ENCODE results near the gene KCNAB2.
A peak's percentile ranks its signal among the peaks of the same experiment; 100 is the strongest.

Gene KCNAB2

GRCh38 chr1:6025269-6026094 is 20.2 kb upstream of the KCNAB2 start:
- Histone ChIP-seq H3K27ac (ENCODE audit: low read length) (no peak overlapping the region), H3K4me1 (ENCODE audit: insufficient read depth, low read length) (peaks cover 2% of the 10 kb centered on the region; the same call in 1 of the 2 replicates), H3K4me3 (ENCODE audit: low read length) (no peak overlapping the region)

GRCh38 chr1:6026095-6026809 is 19.4 kb upstream of the KCNAB2 start:
- Histone ChIP-seq H3K9me3 (ENCODE audit: insufficient read depth, low read depth, low read length) (no peaks in the 10 kb centered on the region), H3K4me1 (ENCODE audit: insufficient read depth, low read length) (peaks cover 2% of the 10 kb centered on the region; the same call in 1 of the 2 replicates), H3K27ac (ENCODE audit: low read length) (no peak overlapping the region), H3K9ac (ENCODE audit: low read depth, low read length) (no peak overlapping the region), H3K27me3 (ENCODE audit: insufficient read depth, low read length) (peaks cover 6% of the 10 kb centered on the region; the same call in 1 of the 2 replicates), H3K36me3 (ENCODE audit: insufficient read depth, low read depth, low read length) (no peaks in the 10 kb centered on the region), H3K4me3 (ENCODE audit: low read length) (no peak overlapping the region)

More at GRCh38 chr1:6025269-6026094, 20.2 kb upstream of the KCNAB2 start:
- Histone ChIP-seq H3K27me3 (ENCODE audit: insufficient read depth, low read length) (peaks cover 6% of the 10 kb centered on the region; the same call in 1 of the 2 replicates), H3K9me3 (ENCODE audit: insufficient read depth, low read depth, low read length) (no peaks in the 10 kb centered on the region), H3K36me3 (ENCODE audit: insufficient read depth, low read depth, low read length) (no peaks in the 10 kb centered on the region), H3K9ac (ENCODE audit: low read depth, low read length) (no peak overlapping the region)

GRCh38 chr1:6027591-6027990 is 18.1 kb upstream of the KCNAB2 start:
- Histone ChIP-seq H3K4me1 (ENCODE audit: insufficient read depth, low read length) (peaks cover 2% of the 10 kb centered on the region; the same call in 1 of the 2 replicates), H3K36me3 (ENCODE audit: insufficient read depth, low read depth, low read length) (no peaks in the 10 kb centered on the region), H3K4me3 (ENCODE audit: low read length) (no peak overlapping the region), H3K9ac (ENCODE audit: low read depth, low read length) (no peak overlapping the region), H3K27me3 (ENCODE audit: insufficient read depth, low read length) (peaks cover 10% of the 10 kb centered on the region), H3K27ac (ENCODE audit: low read length) (no peak overlapping the region), H3K9me3 (ENCODE audit: insufficient read depth, low read depth, low read length) (no peaks in the 10 kb centered on the region)

- Histone ChIP-seq H3K9ac (ENCODE audit: low read depth, low read length) (no peak overlapping the region), H3K4me1 (ENCODE audit: insufficient read depth, low read length) (peaks cover 2% of the 10 kb centered on the region; the same call in 1 of the 2 replicates), H3K4me3 (ENCODE audit: low read length) (no peak overlapping the region), H3K36me3 (ENCODE audit: insufficient read depth, low read depth, low read length) (no peaks in the 10 kb centered on the region), H3K27me3 (ENCODE audit: insufficient read depth, low read length) (peaks cover 17% of the 10 kb centered on the region), H3K27ac (ENCODE audit: low read length) (no peak overlapping the region), H3K9me3 (ENCODE audit: insufficient read depth, low read depth, low read length) (no peaks in the 10 kb centered on the region)
These were observed 17.4 kb upstream of the KCNAB2 start for GRCh38 chr1:6028042-6028850.

GRCh38 chr1:6029351-6029750 is 16.3 kb upstream of the KCNAB2 start:
- Histone ChIP-seq H3K27ac (ENCODE audit: low read length) (no peak overlapping the region), H3K9me3 (ENCODE audit: insufficient read depth, low read depth, low read length) (no peaks in the 10 kb centered on the region), H3K9ac (ENCODE audit: low read depth, low read length) (no peak overlapping the region), H3K4me3 (ENCODE audit: low read length) (no peak overlapping the region), H3K4me1 (ENCODE audit: insufficient read depth, low read length) (peaks cover 2% of the 10 kb centered on the region; the same call in 1 of the 2 replicates), H3K27me3 (ENCODE audit: insufficient read depth, low read length) (peaks cover 21% of the 10 kb centered on the region), H3K36me3 (ENCODE audit: insufficient read depth, low read depth, low read length) (no peaks in the 10 kb centered on the region)

GRCh38 chr1:6030132-6030531 is 15.6 kb upstream of the KCNAB2 start:
- H3K9ac ChIP-seq (ENCODE audit: low read depth, low read length) = no peak overlapping the region
- H3K27me3 ChIP-seq (ENCODE audit: insufficient read depth, low read length) = peaks cover 21% of the 10 kb centered on the region
- H3K4me1 ChIP-seq (ENCODE audit: insufficient read depth, low read length) = peaks cover 2% of the 10 kb centered on the region; the same call in 1 of the 2 replicates
- H3K36me3 ChIP-seq (ENCODE audit: insufficient read depth, low read depth, low read length) = no peaks in the 10 kb centered on the region
- no peaks in the 10 kb centered on the region for H3K9me3 ChIP-seq (ENCODE audit: insufficient read depth, low read depth, low read length)
- H3K4me3 ChIP-seq (ENCODE audit: low read length) = no peak overlapping the region
- H3K27ac ChIP-seq (ENCODE audit: low read length) = no peak overlapping the region

- Histone ChIP-seq H3K9ac (ENCODE audit: low read depth, low read length) (no peak overlapping the region), H3K4me3 (ENCODE audit: low read length) (no peak overlapping the region), H3K27ac (ENCODE audit: low read length) (no peak overlapping the region), H3K27me3 (ENCODE audit: insufficient read depth, low read length) (peaks cover 24% of the 10 kb centered on the region), H3K9me3 (ENCODE audit: insufficient read depth, low read depth, low read length) (no peaks in the 10 kb centered on the region), H3K36me3 (ENCODE audit: insufficient read depth, low read depth, low read length) (no peaks in the 10 kb centered on the region), H3K4me1 (ENCODE audit: insufficient read depth, low read length) (peaks cover 2% of the 10 kb centered on the region; the same call in 1 of the 2 replicates)
These were observed 15.0 kb upstream of the KCNAB2 start for GRCh38 chr1:6030547-6031261.

GRCh38 chr1:6033124-6033523 is 12.6 kb upstream of the KCNAB2 start:
- no peaks in the 10 kb centered on the region for H3K36me3 ChIP-seq (ENCODE audit: insufficient read depth, low read depth, low read length)
- no peak overlapping the region for H3K9ac ChIP-seq (ENCODE audit: low read depth, low read length)
- H3K27me3 ChIP-seq (ENCODE audit: insufficient read depth, low read length) = peaks cover 24% of the 10 kb centered on the region
- H3K27ac ChIP-seq (ENCODE audit: low read length) = no peak overlapping the region
- H3K9me3 ChIP-seq (ENCODE audit: insufficient read depth, low read depth, low read length) = no peaks in the 10 kb centered on the region
- no peak overlapping the region for H3K4me3 ChIP-seq (ENCODE audit: low read length)
- H3K4me1 ChIP-seq (ENCODE audit: insufficient read depth, low read length) = 0 out of 2 replicates have a peak, but pooled peaks cover 2% of the 10 kb centered on the region

- H3K27ac ChIP-seq (ENCODE audit: low read length) = no peak overlapping the region
- H3K9ac ChIP-seq (ENCODE audit: low read depth, low read length) = no peak overlapping the region
- peaks cover 24% of the 10 kb centered on the region for H3K27me3 ChIP-seq (ENCODE audit: insufficient read depth, low read length)
- H3K36me3 ChIP-seq (ENCODE audit: insufficient read depth, low read depth, low read length) = no peaks in the 10 kb centered on the region
- H3K4me3 ChIP-seq (ENCODE audit: low read length) = peak overlapping the region; percentile 52; the same call in 1 of the 2 replicates
- no peaks in the 10 kb centered on the region for H3K9me3 ChIP-seq (ENCODE audit: insufficient read depth, low read depth, low read length)
- H3K4me1 ChIP-seq (ENCODE audit: insufficient read depth, low read length) = 0 out of 2 replicates have a peak, but pooled peaks cover 2% of the 10 kb centered on the region
These were observed 11.5 kb upstream of the KCNAB2 start for GRCh38 chr1:6033986-6034749.

- H3K4me1 ChIP-seq (ENCODE audit: insufficient read depth, low read length) = 0 out of 2 replicates have a peak, but pooled peaks cover 2% of the 10 kb centered on the region
- no peak overlapping the region for H3K9ac ChIP-seq (ENCODE audit: low read depth, low read length)
- no peaks in the 10 kb centered on the region for H3K36me3 ChIP-seq (ENCODE audit: insufficient read depth, low read depth, low read length)
- H3K9me3 ChIP-seq (ENCODE audit: insufficient read depth, low read depth, low read length) = no peaks in the 10 kb centered on the region
- peaks cover 24% of the 10 kb centered on the region for H3K27me3 ChIP-seq (ENCODE audit: insufficient read depth, low read length)
- no peak overlapping the region for H3K27ac ChIP-seq (ENCODE audit: low read length)
- no peak overlapping the region for H3K4me3 ChIP-seq (ENCODE audit: low read length)
These were observed 11.0 kb upstream of the KCNAB2 start for GRCh38 chr1:6034750-6035096.
